AG10803 (cell line): ENCODE measurements around the gene JARID2.

ENCODE experiments used
- DNase-seq: peaks from one replicate; pipeline ENCODE4 v3.0.0; 2010; ENCODE audit warnings: low read depth
- H3K4me3 ChIP-seq: 2 replicates; pipeline ENCODE4 v1.5.1; 2011; ENCODE audit warnings: mild to moderate bottlenecking, low read length, control low read depth
- TF ChIP-seq, protein P1 (sequence below): conservative IDR thresholded peaks from 2 replicates; pipeline ENCODE4 v1.5.1; 2011; ENCODE audit warnings: mild to moderate bottlenecking, low read length, control low read depth, inconsistent platforms

JARID2 gene

DNA sequence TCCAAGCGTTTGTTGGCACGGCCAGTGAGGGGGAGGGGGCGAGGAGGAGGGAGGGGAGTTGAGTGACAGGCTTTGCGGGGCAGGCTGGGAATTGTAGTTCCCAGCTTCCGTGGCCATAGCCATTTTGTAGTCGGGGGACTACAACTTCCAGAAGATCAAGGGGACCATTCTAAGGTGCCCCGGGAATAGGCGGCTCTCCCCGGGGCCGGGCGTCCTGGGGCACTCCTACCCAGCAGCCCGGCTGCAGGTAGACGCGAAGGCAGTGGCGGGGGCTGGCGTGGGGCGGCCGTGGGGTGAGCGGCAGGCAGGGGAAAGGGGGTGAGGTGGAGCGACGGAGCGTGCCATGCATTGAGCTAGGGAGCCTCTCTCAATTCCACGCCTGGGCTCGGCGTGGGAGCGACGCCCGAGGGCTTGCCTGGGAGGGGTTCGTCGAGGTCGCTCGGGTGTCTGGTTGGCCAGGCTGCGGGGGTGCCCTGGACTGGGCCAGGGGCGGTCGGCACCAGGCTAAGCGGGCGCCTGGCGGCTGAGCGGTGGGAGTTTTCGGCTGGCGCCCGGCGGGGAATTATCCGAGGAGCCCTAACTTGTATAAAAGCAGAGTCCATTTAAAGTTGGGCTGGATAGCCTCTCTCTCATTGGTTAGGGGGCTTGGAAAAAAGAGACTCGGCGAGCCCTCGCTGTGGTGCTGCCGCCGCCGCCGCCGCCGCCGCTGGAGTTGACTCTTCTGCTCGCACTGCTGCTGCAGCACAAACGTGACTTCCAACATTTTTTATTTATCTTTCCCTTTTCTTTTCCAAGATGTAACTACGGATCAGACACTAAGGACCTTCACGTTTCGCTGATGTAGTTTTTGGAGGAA is at the start of gene JARID2:
Gene JARID2 (plus strand): TSS at position 709 of the 856 bp plus-strand sequence. CDS start 471 bp downstream, outside the sequence.
- H3K4me3 ChIP-seq: peak within 1 kb of the TSS; percentile 83
- DNase-seq: peak; percentile 98
- TF ChIP-seq, protein P1, sequence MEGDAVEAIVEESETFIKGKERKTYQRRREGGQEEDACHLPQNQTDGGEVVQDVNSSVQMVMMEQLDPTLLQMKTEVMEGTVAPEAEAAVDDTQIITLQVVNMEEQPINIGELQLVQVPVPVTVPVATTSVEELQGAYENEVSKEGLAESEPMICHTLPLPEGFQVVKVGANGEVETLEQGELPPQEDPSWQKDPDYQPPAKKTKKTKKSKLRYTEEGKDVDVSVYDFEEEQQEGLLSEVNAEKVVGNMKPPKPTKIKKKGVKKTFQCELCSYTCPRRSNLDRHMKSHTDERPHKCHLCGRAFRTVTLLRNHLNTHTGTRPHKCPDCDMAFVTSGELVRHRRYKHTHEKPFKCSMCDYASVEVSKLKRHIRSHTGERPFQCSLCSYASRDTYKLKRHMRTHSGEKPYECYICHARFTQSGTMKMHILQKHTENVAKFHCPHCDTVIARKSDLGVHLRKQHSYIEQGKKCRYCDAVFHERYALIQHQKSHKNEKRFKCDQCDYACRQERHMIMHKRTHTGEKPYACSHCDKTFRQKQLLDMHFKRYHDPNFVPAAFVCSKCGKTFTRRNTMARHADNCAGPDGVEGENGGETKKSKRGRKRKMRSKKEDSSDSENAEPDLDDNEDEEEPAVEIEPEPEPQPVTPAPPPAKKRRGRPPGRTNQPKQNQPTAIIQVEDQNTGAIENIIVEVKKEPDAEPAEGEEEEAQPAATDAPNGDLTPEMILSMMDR: no peak; the same call in 1 of the 2 replicates

DNA sequence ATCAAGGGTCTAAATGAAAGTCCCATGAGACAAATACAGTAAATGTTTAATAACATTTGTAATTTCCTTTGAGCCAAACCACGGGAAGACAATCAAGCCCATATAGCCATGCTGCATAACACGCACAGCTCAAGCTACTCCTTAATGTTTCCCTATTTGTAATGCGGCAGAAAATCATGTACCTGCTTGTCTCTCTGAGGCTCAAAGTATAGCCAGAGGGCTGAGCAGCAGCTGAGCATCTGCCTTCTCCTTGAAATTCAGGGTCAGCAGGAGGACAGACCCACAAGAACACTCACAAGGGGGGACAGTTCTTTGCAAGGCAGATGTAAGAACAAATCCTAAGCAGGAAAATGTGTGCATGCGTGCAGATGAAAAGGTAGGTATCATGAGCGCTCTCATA is 45.8 kb upstream of the JARID2 start:
- H3K4me3 ChIP-seq: no peak overlapping the region
- no peak for DNase-seq
- TF ChIP-seq, protein P1: no peak

- no peak overlapping the region for H3K4me3 ChIP-seq
- DNase-seq: no peak
- TF ChIP-seq, protein P1: no peak
These were observed 40.5 kb upstream of the JARID2 start for GRCh38 chr6:15205321-15205720.

DNA sequence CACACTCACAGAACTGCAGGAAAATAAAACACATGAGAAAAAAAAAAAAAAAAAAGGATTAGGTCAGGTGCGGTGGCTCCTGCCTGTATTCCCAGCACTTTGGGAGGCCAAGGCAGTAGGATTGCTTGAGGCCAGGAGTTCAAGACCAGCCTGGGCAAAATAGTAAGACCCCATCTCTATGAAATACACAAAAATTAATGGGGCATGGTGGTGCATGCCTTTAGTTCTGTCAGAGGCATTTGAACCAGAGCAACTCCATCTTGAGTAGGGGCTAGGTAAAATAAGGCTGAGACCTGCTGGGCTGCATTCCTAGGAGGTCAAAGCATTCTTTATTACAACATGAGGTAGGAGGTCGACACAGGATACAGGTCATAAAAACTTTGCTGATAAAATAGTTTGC is 39.0 kb upstream of the JARID2 start:
- no peak overlapping the region for H3K4me3 ChIP-seq
- TF ChIP-seq, protein P1: no peak
- no peak for DNase-seq

- H3K4me3 ChIP-seq: no peak overlapping the region
- peak; percentile 6 for DNase-seq
- TF ChIP-seq, protein P1: no peak
These were observed 37.9 kb upstream of the JARID2 start for GRCh38 chr6:15207923-15208322.

DNA sequence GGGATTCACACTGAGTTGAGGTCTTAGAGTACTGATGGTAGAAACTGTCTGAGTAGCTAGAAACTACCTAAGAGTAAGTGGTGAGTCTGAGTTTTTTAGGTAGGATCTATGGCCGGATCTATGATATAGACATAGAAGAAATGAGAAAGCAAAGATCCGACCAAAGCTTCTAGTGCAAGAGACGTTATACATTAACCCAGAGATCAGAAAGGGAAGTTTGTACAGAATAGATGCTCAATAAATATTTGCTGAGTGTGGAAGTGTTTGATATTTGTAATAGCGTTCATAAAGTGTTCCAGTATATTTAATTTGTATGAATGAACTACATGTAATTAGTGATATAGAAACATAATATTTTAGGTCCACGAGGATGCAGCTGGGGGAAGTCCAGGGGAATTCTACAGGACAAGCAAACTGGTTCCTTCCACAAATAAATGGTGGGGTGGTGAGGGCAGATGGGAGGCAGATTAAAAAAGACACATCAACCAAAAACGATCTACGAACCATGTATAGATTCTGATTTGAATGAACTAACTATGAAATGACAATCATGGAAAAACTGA is 31.9 kb upstream of the JARID2 start:
- TF ChIP-seq, protein P1: no peak
- DNase-seq: no peak
- no peak overlapping the region for H3K4me3 ChIP-seq

GRCh38 chr6:15218401-15218800 is 27.5 kb upstream of the JARID2 start:
- DNase-seq: no peak
- H3K4me3 ChIP-seq: no peak overlapping the region
- TF ChIP-seq, protein P1: no peak
